Transverse colon (tissue), 4 donors: ENCODE results near the gene MYOM1. TPM values are rescaled to one million over a fixed set of nuclear protein-coding genes. Genes with fewer than 3 reads are reported as not detected.
"Not testable (repeated sequence)": the region's sequence is repeated elsewhere in the genome, so short reads cannot be mapped to it uniquely, and the experiment has no call there.

Experiments
- DNase-seq: peaks from one replicate; pipeline ENCODE4 v3.0.0-alpha.2; 2019
- H3K27ac ChIP-seq, 4 donors: fragments of 200-600 bp; sonication (generic); 2 replicates each; pipeline ENCODE4 v1.5.1; 2016 to 2018; ENCODE audit warnings: inconsistent platforms in 4 of 4
- H3K27me3 ChIP-seq: fragments of 200-600 bp; sonication (generic); 2 replicates; pipeline ENCODE4 v1.5.1; 2017; ENCODE audit warnings: inconsistent platforms
- H3K36me3 ChIP-seq, 4 donors: fragments of 200-600 bp; sonication (generic); 2 replicates each; pipeline ENCODE4 v1.5.1; 2017 to 2019; ENCODE audit warnings: inconsistent platforms in 4 of 4
- H3K4me1 ChIP-seq, 4 donors: fragments of 200-600 bp; sonication (generic); 2 replicates each; pipeline ENCODE4 v1.5.1; 2017 to 2020; ENCODE audit warnings: inconsistent platforms in 4 of 4
- H3K4me3 ChIP-seq, 4 donors: fragments of 200-600 bp; sonication (generic); 1 replicate in 1 of 4; 2 replicates in 3 of 4; pipeline versions ENCODE4 v1.5.1 to v1.6.1; 2017 to 2019; ENCODE audit warnings: inconsistent platforms in 4 of 4
- H3K9me3 ChIP-seq, 2 donors: fragments of 200-600 bp; sonication (generic); 2 replicates each; pipeline ENCODE4 v1.5.1; 2017 to 2019; ENCODE audit warnings: inconsistent platforms in 2 of 2
- CTCF ChIP-seq, 5 experiments: fragments of 200-600 bp in 3 of 5; fragments of 450-650 bp in 2 of 5; sonication (generic) in 3 of 5; IDR thresholded peaks; 1 replicate in 2 of 5; 2 replicates in 3 of 5; pipeline ENCODE4 v1.5.1; 2016 to 2017; ENCODE audit warnings: antibody characterized with exemption in 5 of 5, inconsistent platforms in 3 of 5, mild to moderate bottlenecking in 2 of 5, moderate library complexity in 1 of 5
- EP300 ChIP-seq: sonication (generic); formaldehyde crosslinking; IDR thresholded peaks from one replicate; pipeline ENCODE4 v1.6.1; 2017; ENCODE audit warnings: antibody characterized with exemption, low read depth
- POLR2A ChIP-seq: fragments of 450-650 bp; IDR thresholded peaks from one replicate; pipeline ENCODE4 v1.6.1; 2016; ENCODE audit warnings: antibody characterized with exemption, mild to moderate bottlenecking, moderate library complexity
- POLR2AphosphoS5 ChIP-seq, 3 donors: sonication (generic); formaldehyde crosslinking; IDR thresholded peaks; one replicate each; pipeline ENCODE4 v1.6.1; 2016; ENCODE audit warnings: antibody characterized with exemption in 3 of 3
- WGBS, 2 donors: methylation state at CpG; one replicate each; pipeline ENCODE4 v1.1.5; 2018; ENCODE audit warnings: low coverage in 1 of 2; 5-methylcytosine and 5-hydroxymethylcytosine counted together
- in situ Hi-C, 4 donors: fragments of 200-750 bp; cut with MboI; loops; one replicate each; pipeline versions ENCODE4 v1.15.0 to v1.15.1; 2017; ENCODE audit warnings: low sequenced_read_pairs in 3 of 4, low pct_ligation_motif_present in 1 of 4, low pct_unique_long_range_greater_than_20kb in 1 of 4
- intact Hi-C: fragments of 100-400 bp; cut with DNase I; formaldehyde crosslinking; loops from one replicate; pipeline ENCODE4 v1.15.1; 2023; ENCODE audit warnings: low total_unique reads
- small RNA-seq, 4 donors: library from RNA; depleted of rRNA; stranded (forward); fragments of <200 nt; gene quantifications; one replicate each; pipeline ENCODE3, GENCODE V24; 2016
- total RNA-seq, 4 donors: library from RNA; depleted of rRNA; stranded (reverse); fragments of >200 nt; gene quantifications; one replicate each; pipeline ENCODE4 v1.1.0, GENCODE V29; 2016

Gene MYOM1
- total RNA-seq, 4 donors from 2014 or later: 6.0 to 30.4 (median 7.7) TPM

GRCh38 chr18:3027370-3027891 is 192.3 kb downstream of the MYOM1 start:
- intact Hi-C loops (no loop called here), in situ Hi-C loops (no loop called here)
- TF ChIP-seq CTCF (IDR thresholded peaks at IDR 0.05) (no peak), POLR2AphosphoS5 (IDR thresholded peaks at IDR 0.05) (no peak), POLR2A (no peak), EP300 (no peak)
- Histone ChIP-seq H3K9me3 (no peaks in the 10 kb centered on the region), H3K4me1 (peaks cover 8 to 32% (median 19%) of the 10 kb centered on the region in 4 donors), H3K4me3 (no peak overlapping the region), H3K27me3 (no peaks in the 10 kb centered on the region), H3K27ac (peak overlapping the region; percentile 14 to 69 (median 50)), H3K36me3 (no peaks in the 10 kb centered on the region)
- DNase-seq: no peak
- 75 to 83% methylated on average over 5 to 11 of the region's 11 CpGs for WGBS, 2 donors

GRCh38 chr18:3025544-3025943 is 194.2 kb downstream of the MYOM1 start:
- H3K9me3 ChIP-seq: no peaks in the 10 kb centered on the region
- in situ Hi-C loops: no loop called here
- no peak for TF ChIP-seq EP300
- TF ChIP-seq CTCF (IDR thresholded peaks at IDR 0.05): no peak
- no peak for TF ChIP-seq POLR2AphosphoS5 (IDR thresholded peaks at IDR 0.05)
- TF ChIP-seq POLR2A: no peak
- no peak overlapping the region for H3K4me3 ChIP-seq
- peaks cover 8 to 32% (median 19%) of the 10 kb centered on the region in 4 donors for H3K4me1 ChIP-seq
- intact Hi-C loops: no loop called here
- no peaks in the 10 kb centered on the region for H3K36me3 ChIP-seq
- H3K27me3 ChIP-seq: no peaks in the 10 kb centered on the region
- DNase-seq: no peak
- no peak overlapping the region for H3K27ac ChIP-seq
- 75 to 100% methylated on average over 1 to 2 of the region's 2 CpGs for WGBS, 2 donors

GRCh38 chr18:3023603-3024002 is 196.2 kb downstream of the MYOM1 start:
- H3K27ac ChIP-seq, H3K36me3 ChIP-seq, intact Hi-C loops, H3K27me3 ChIP-seq, H3K9me3 ChIP-seq, H3K4me3 ChIP-seq, in situ Hi-C loops, DNase-seq: not testable (repeated sequence)
- H3K4me1 ChIP-seq: peaks cover 0 to 22% (median 9%) of the 10 kb centered on the region in 4 donors
- WGBS, 2 donors: 81 to 92% methylated on average over 2 to 5 of the region's 5 CpGs

Small RNA genes within 50 kb of the gene (small RNA-seq; reads per million reads assigned to genes)
- 0 reads per million in 4 donors for gene RF00156
- 0 reads per million in 4 donors for gene RNU7-25P

Other genes starting within 250 kb of the MYOM1 start
- gene LPIN2, start 206.8 kb downstream of the MYOM1 start, total RNA-seq: 100 to 1,000 TPM in 1 of 4 donors, 10 to 100 TPM in 3; 11.1 to 151 (median 87.0) TPM
- 100 to 1,000 TPM; 257 to 511 (median 338) TPM for gene MYL12A, start 27.8 kb upstream of the MYOM1 start, total RNA-seq
- gene MYL12B, start 42.2 kb upstream of the MYOM1 start, total RNA-seq: 100 to 1,000 TPM in 3 of 4 donors, 10 to 100 TPM in 1; 78.2 to 558 (median 337) TPM
- 100 to 1,000 TPM in 1 of 4 donors, 10 to 100 TPM in 3; 23.2 to 166 (median 53.3) TPM for gene TGIF1, start 230.2 kb upstream of the MYOM1 start, total RNA-seq